SIG-M5 treated with dmso at 0.1 percent for 504 hours (cell line): ENCODE measurements around the gene CHRNA5.

Experiments
- DNase-seq: peaks from one replicate; lab custom pipeline; 2025; ENCODE audit not compliant: unreplicated experiment; lab: John Stamatoyannopoulos, UW

The CHRNA5 gene

GRCh38 chr15:78619022-78619950 lies 54.0 kb downstream of the CHRNA5 start:
- DNase-seq = no peak

GRCh38 chr15:78620021-78620526 lies 54.8 kb downstream of the CHRNA5 start:
- DNase-seq = no peak

DNA sequence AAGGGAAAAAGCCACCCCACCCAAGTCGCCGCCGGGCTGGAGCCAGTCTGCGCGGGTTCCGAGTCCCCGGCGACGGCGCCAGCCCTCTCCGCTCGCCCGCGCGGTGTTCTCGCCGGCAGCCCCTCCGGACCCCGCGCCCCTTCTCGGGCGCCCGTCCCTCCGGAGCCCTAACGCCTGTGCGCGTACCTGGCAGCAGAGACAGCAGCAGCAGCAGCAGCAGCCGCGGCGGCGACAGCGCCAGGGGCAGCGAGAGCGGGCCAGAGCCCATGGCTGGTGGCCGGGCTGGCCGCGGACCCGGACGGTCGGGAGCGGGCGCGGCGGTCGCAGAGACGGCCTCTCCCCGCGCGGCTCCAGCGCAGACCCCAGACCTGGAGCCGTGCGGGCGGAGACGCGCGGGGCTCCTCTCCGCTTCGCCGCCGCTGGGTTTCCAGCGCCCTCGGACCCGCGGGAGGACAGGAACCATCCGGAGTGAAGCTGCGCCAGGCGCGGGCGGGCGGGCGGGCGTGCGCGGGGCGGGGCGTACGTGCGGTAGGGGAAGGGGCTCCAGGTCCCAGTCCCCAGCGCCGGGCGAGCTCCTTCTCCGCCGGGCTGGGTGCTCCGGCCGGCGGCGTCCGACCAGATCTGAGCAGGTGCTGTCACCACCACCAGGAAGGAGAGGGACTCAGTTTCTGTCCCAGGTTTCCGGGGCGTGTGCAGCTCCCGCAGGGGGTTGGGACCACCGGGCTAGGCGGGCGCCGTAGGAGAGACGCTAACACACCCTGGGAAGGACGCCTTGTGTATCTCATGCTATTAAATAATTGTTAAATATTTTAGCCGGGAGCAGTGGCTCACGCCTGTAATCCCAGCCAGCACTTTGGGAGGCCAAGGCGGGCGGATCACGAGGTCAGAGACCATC lies 55.5 kb downstream of the CHRNA5 start, which contains the start of gene CHRNA3:
Gene CHRNA3, minus strand, starts transcription at position 470 of the 895 bp plus-strand sequence. Its CDS starts 202 bp downstream, at position 268.
- DNase-seq = no peak

- no peak for DNase-seq
Measured at GRCh38 chr15:78621810-78622402, 56.6 kb downstream of the CHRNA5 start.

- DNase-seq = no peak
Measured at GRCh38 chr15:78623786-78624497, 58.6 kb downstream of the CHRNA5 start.

DNA sequence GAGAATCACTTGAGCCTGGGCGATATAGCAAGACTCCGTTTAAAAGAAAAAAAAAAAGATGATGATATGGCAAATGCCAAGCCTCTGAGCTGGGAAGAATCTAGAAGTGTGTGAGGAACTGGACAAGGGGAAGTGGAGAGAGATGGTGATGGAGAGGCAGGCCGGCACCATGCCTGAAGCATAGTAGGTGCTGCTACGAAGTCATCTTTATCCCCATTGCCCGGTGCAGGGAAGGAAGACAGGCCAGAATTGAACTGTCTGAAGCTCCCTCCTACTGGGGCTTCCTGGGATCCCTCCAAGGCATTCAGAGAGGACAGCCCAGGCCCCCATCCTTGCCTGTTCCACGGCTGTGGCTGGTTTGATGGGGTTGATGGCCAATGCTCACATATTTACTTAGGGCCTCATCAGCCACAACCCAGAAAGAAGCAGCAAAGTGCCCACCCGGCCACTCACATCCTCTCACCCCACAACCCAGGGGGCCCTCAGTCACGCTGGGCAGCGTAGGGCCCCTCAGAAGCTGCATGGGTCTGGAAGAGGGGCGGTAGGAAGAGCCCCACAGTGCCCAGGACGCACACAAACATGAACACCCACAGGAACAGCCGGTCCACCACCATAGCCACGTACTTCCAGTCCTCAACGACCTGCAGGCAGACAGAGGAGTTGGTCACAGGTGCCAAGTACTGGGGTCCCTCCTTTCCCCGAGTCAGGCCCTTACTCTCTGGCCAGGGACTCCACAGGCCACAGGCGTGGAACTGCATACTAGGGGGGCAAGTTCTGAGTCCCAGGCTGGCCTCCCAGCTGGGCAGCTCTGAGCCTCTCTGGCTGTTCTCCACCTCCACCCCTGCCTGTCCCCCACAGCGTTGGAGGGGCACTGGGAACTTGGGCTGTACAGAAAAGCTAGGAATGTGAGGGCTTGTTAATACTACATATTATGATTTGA lies 59.6 kb downstream of the CHRNA5 start:
- DNase-seq = no peak

DNA sequence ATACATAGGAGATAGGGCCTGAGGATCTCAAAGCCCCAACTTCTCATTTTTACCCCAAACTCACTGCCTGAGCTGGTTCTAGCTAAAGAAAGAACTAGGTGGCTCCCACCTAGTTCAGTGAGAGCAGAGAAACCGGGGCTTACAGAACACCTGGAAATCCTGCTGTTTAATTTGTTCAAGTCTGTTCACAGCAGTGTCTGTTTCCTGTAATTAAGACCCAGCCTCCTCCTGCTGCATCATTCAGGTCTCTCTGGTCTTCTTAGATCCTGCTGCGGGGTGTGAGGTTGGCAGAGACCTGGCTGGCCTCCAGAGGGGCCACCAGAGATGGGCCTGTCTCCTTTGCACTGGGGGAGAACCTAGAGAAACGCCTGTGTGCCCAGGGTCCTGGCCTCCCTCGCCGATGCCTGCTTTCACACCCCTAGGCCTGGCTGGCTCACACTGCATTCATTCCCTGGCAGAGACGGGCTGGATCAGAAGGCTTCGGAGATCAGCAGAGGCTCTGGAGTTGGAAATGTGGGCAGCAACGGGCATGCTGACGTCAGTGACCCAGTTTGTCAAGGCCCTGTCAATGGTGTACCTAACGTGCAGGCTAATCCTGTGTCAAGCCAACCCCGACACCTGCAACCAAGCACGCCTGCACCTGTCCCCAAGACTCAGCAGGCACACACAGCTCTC lies 60.4 kb downstream of the CHRNA5 start:
- DNase-seq = no peak

GRCh38 chr15:78626381-78626995 lies 61.2 kb downstream of the CHRNA5 start:
- no peak for DNase-seq

GRCh38 chr15:78627348-78627747 lies 62.0 kb downstream of the CHRNA5 start:
- no peak for DNase-seq

- no peak for DNase-seq
Measured at GRCh38 chr15:78628227-78628626, 62.9 kb downstream of the CHRNA5 start.

GRCh38 chr15:78629031-78629715 lies 63.9 kb downstream of the CHRNA5 start:
- DNase-seq = no peak

DNA sequence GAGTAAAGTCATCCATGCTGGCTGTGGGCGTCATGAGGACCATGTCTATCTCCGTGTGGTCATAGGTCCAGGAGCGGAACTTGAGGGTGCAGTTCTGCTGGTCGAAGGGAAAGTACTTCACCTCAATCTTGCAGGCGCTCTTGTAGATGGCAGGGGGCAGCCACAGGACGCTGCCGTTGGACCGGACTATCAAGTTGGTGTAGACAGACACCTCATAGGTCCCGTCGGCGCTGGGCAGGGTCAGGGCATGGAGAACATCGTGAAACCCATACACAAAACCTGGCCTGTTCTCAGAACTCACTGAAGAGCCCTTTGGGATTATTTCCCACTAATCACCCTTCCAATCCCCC lies 64.4 kb downstream of the CHRNA5 start:
- DNase-seq = no peak

DNA sequence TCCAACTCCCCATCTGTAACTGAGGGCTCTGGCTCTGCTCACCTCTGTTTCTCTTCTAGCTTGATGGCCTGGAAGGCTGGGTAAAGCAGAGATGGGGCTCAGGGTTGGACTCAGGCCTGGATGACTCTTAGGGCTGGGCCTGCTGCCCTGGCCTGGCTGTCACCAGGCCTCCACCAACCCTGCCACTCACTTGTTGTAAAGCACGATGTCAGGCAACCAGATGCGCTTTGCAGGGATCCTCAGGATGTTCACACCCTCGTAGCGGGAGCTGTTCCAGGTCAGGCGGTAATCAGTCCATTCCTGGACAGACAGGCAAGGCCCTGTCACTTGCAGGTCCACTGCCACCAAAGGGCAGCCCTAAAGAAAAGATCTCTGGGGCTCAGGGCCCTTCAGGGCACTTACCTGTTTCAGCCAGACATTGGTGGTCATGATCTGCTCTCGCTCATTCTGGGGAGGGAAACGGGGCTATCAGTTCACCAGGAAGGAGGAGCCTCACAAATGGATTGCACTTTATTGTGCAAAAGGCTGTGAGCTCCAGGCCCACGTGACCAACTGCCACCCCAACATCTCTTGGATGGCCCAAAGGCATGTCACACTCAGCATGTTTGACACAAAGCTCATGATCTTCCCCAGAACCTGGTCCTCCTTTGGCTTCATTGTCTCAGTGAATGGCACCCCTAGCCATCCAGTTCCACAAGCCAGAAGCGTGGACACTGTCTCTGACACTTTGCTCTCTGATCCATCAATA lies 65.7 kb downstream of the CHRNA5 start:
- no peak for DNase-seq

DNA sequence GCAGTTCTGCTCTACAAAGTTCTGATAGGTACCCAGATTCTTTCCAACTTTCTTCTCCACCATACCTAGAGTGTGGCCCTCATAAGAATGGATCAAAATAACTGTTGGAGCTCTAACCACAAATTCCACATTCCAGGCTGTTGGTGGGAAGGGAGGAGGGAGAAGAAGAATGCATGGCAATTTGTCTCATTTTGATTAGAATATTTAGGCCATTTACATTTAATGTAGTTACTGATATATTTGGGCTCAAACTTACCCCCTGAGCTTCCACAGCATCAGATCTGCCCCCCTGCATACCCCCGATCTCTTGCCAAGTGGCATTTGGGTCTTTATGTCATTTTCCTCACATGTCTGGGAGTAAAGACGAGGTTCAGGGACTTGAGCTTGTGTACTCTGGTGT lies 68.0 kb downstream of the CHRNA5 start:
- DNase-seq = no peak

- no peak for DNase-seq
Measured at GRCh38 chr15:78634210-78635145, 69.2 kb downstream of the CHRNA5 start.

GRCh38 chr15:78635346-78635745 lies 70.0 kb downstream of the CHRNA5 start:
- DNase-seq = no peak
